Measurements from ENCODE around the gene COMMD2.

Gene COMMD2

GRCh38 chr3:149796026-149796425 is 43.7 kb upstream of the COMMD2 start:
- H3K4me1 ChIP-seq (ENCODE audit: low read depth, poor library complexity, severe bottlenecking): no peaks in the 10 kb centered on the region
- no peak overlapping the region for H3K27ac ChIP-seq
- no peaks in the 10 kb centered on the region for H4K20me1 ChIP-seq (ENCODE audit: insufficient read depth)
- H3K9ac ChIP-seq: no peak overlapping the region
- TF ChIP-seq CTCF (conservative IDR thresholded peaks at IDR 0.05; ENCODE audit: low read depth, low read length): no peak
- H3K4me3 ChIP-seq (IDR thresholded peaks at IDR 0.05; ENCODE audit: insufficient read depth, low read depth, low read length): no peak overlapping the region
- no peak overlapping the region for H3K4me2 ChIP-seq
- no peaks in the 10 kb centered on the region for H3K79me2 ChIP-seq (ENCODE audit: insufficient read depth, low read depth)
- H2AFZ ChIP-seq (ENCODE audit: low read depth): no peak overlapping the region
- no peaks in the 10 kb centered on the region for H3K36me3 ChIP-seq (ENCODE audit: insufficient read depth)
- H3K27me3 ChIP-seq (ENCODE audit: insufficient read depth, low read depth): no peaks in the 10 kb centered on the region

GRCh38 chr3:149792452-149793270 is 40.4 kb upstream of the COMMD2 start, which contains the start of gene ANKUB1:
TSS of gene ANKUB1 (minus strand) at chr3:149792554. CDS start at chr3:149792366, 188 bp downstream.
- no peak within 1 kb of the TSS for H3K9ac ChIP-seq
- no peak within 1 kb of the TSS for H3K27ac ChIP-seq
- no peaks in the 10 kb centered on the region for H3K36me3 ChIP-seq (ENCODE audit: insufficient read depth)
- H3K4me1 ChIP-seq (ENCODE audit: low read depth, poor library complexity, severe bottlenecking): no peaks in the 10 kb centered on the region
- H3K4me3 ChIP-seq (IDR thresholded peaks at IDR 0.05; ENCODE audit: insufficient read depth, low read depth, low read length): no peak within 1 kb of the TSS
- no peaks in the 10 kb centered on the region for H3K79me2 ChIP-seq (ENCODE audit: insufficient read depth, low read depth)
- no peak within 1 kb of the TSS for H2AFZ ChIP-seq (ENCODE audit: low read depth)
- no peak within 1 kb of the TSS for H3K4me2 ChIP-seq
- TF ChIP-seq CTCF (conservative IDR thresholded peaks at IDR 0.05; ENCODE audit: low read depth, low read length): no peak
- H4K20me1 ChIP-seq (ENCODE audit: insufficient read depth): no peaks in the 10 kb centered on the region
- no peaks in the 10 kb centered on the region for H3K27me3 ChIP-seq (ENCODE audit: insufficient read depth, low read depth)

- H3K4me1 ChIP-seq (ENCODE audit: low read depth, poor library complexity, severe bottlenecking): no peaks in the 10 kb centered on the region
- no peak overlapping the region for H2AFZ ChIP-seq (ENCODE audit: low read depth)
- H3K79me2 ChIP-seq (ENCODE audit: insufficient read depth, low read depth): no peaks in the 10 kb centered on the region
- H3K27me3 ChIP-seq (ENCODE audit: insufficient read depth, low read depth): no peaks in the 10 kb centered on the region
- TF ChIP-seq CTCF (conservative IDR thresholded peaks at IDR 0.05; ENCODE audit: low read depth, low read length): no peak
- no peak overlapping the region for H3K9ac ChIP-seq
- H3K4me2 ChIP-seq: no peak overlapping the region
- H3K27ac ChIP-seq: no peak overlapping the region
- no peaks in the 10 kb centered on the region for H4K20me1 ChIP-seq (ENCODE audit: insufficient read depth)
- no peaks in the 10 kb centered on the region for H3K36me3 ChIP-seq (ENCODE audit: insufficient read depth)
- H3K4me3 ChIP-seq (IDR thresholded peaks at IDR 0.05; ENCODE audit: insufficient read depth, low read depth, low read length): no peak overlapping the region
Measured at GRCh38 chr3:149790698-149791097, 38.4 kb upstream of the COMMD2 start.

- Histone ChIP-seq H3K36me3 (ENCODE audit: insufficient read depth) (no peaks in the 10 kb centered on the region), H3K27me3 (ENCODE audit: insufficient read depth, low read depth) (no peaks in the 10 kb centered on the region), H3K4me2 (no peak overlapping the region), H3K79me2 (ENCODE audit: insufficient read depth, low read depth) (no peaks in the 10 kb centered on the region), H3K27ac (no peak overlapping the region), H3K4me3 (IDR thresholded peaks at IDR 0.05; ENCODE audit: insufficient read depth, low read depth, low read length) (no peak overlapping the region), H3K9ac (no peak overlapping the region), H4K20me1 (ENCODE audit: insufficient read depth) (no peaks in the 10 kb centered on the region), H3K4me1 (ENCODE audit: low read depth, poor library complexity, severe bottlenecking) (no peaks in the 10 kb centered on the region), H2AFZ (ENCODE audit: low read depth) (no peak overlapping the region)
- no peak for TF ChIP-seq CTCF (conservative IDR thresholded peaks at IDR 0.05; ENCODE audit: low read depth, low read length)
Measured at GRCh38 chr3:149790268-149790667, 38.0 kb upstream of the COMMD2 start.

Data from KMS-11 (cell line).